Motor neuron (in vitro differentiated cells): ENCODE measurements around the gene HYCC2. TPM values are rescaled to one million over a fixed set of nuclear protein-coding genes. Genes with fewer than 3 reads are reported as not detected.

ENCODE experiments used
- ATAC-seq, 8 experiments: fragments of 200-7000 bp; cut with Tn5 transposase; replicated peaks in 6 of 8; 2 replicates each; pipeline ENCODE4 v1.8.0; 2021; ENCODE audit warnings: mild to moderate bottlenecking in 8 of 8, moderate library complexity in 8 of 8
- H3K27ac ChIP-seq, 2 donors: fragments of 250-450 bp; sonication (Bioruptor Pico); 2 replicates each; pipeline ENCODE4 v1.9.0; 2021; ENCODE audit warnings: antibody characterized with exemption in 2 of 2, mild to moderate bottlenecking in 2 of 2, moderate library complexity in 1 of 2
- H3K4me1 ChIP-seq, 2 donors: fragments of 250-450 bp; sonication (Bioruptor Pico); replicated peaks in 1 of 2; 2 replicates each; pipeline ENCODE4 v1.6.1; 2021; ENCODE audit warnings: antibody characterized with exemption in 2 of 2, mild to moderate bottlenecking in 2 of 2, moderate library complexity in 1 of 2
- H3K4me3 ChIP-seq, 5 donors: fragments of 250-450 bp; sonication (Bioruptor Pico); 2 replicates each; pipeline ENCODE4 v1.9.0; 2021; ENCODE audit warnings: antibody characterized with exemption in 5 of 5, mild to moderate bottlenecking in 5 of 5, moderate library complexity in 4 of 5
- in situ Hi-C, 9 experiments: fragments of 400-800 bp; cut with MboI; loops; one replicate each; pipeline ENCODE4 v1.15.0; 2021; ENCODE audit warnings: low sequenced_read_pairs in 9 of 9, low pct_unique_long_range_greater_than_20kb in 2 of 9; ENCODE audit not compliant: unreplicated experiment in 9 of 9
- total RNA-seq, 8 experiments: library from RNA; unstranded; fragments of 300-600 nt; gene quantifications; 2 replicates each; pipeline versions ENCODE4 v1.2.3 to v1.2.4, GENCODE V29; 2022

Gene HYCC2
- total RNA-seq, 8 experiments from 2014 or later = 7.2 to 20.7 (median 15.6) TPM

DNA sequence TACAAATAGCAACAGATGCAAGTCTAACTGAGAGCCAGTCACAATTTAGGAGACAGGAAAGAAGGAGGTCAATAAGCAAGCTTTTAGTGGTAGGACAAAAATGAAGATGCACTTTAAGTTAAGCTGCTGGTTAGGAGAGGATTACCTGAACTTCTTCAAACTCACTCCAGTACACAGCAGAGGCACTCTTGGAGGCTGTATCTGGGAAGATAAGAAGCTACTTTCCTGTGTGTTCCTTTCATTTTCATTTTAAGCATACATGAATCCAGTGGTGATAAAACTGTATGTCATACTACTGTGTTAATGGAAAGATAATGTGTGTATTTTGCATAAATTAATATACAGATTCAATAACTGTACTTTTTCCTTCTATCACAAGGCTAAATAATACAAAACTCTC, 49.6 kb downstream of the HYCC2 start:
- H3K4me3 ChIP-seq = no peak overlapping the region
- in situ Hi-C loops = no loop called here
- H3K4me1 ChIP-seq = no peaks in the 10 kb centered on the region
- ATAC-seq = peak in 2 of 8 experiments; percentile 48 to 52
- H3K27ac ChIP-seq = no peak overlapping the region

Other genes with a start within 250 kb of the HYCC2 start
- 100 to 1,000 TPM in 5 of 8 experiments, 10 to 100 TPM in 3; 73.8 to 140 (median 109) TPM for gene CLK1, start 207.0 kb downstream of the HYCC2 start, total RNA-seq
- 10 to 100 TPM; 40.5 to 76.7 (median 64.5) TPM for gene PPIL3, start 182.6 kb downstream of the HYCC2 start, total RNA-seq
- gene NIF3L1, start 182.3 kb downstream of the HYCC2 start, total RNA-seq = 10 to 100 TPM; 17.9 to 32.0 (median 24.9) TPM
- gene ORC2, start 108.0 kb downstream of the HYCC2 start, total RNA-seq = 10 to 100 TPM in 5 of 8 experiments, 1 to 10 TPM in 3; 7.7 to 36.9 (median 13.6) TPM
- gene NDUFB3, start 330 bp upstream of the HYCC2 start, total RNA-seq = 100 to 1,000 TPM in 4 of 8 experiments, 10 to 100 TPM in 4; 77.6 to 135 (median 101) TPM
- 100 to 1,000 TPM in 1 of 8 experiments, 10 to 100 TPM in 7; 11.4 to 107 (median 24.2) TPM for gene CFLAR, start 44.5 kb upstream of the HYCC2 start, total RNA-seq
- gene CASP10, start 111.5 kb upstream of the HYCC2 start, total RNA-seq = 10 to 100 TPM in 1 of 8 experiments, 1 to 10 TPM in 2, under 1 TPM in 5; 0.05 to 11.9 (median 0.58) TPM
- gene CASP8, start 188.9 kb upstream of the HYCC2 start, total RNA-seq = 10 to 100 TPM in 4 of 8 experiments, 1 to 10 TPM in 1, under 1 TPM in 3; 0.16 to 28.3 (median 6.9) TPM